ENCODE results near the gene SMIM10L1.

Gene SMIM10L1

GRCh38 chr12:11171145-11171968, at the start of gene SMIM10L1:
SMIM10L1 (plus strand) TSS chr12:11171194; CDS start chr12:11171357, 163 bp downstream.
- no peak for FAIRE-seq

- no peak for FAIRE-seq
Measured at GRCh38 chr12:11130382-11130781, 40.6 kb upstream of the SMIM10L1 start.

- FAIRE-seq: no peak
Measured at GRCh38 chr12:11130999-11131398, 40.0 kb upstream of the SMIM10L1 start.

GRCh38 chr12:11133162-11133561, 37.8 kb upstream of the SMIM10L1 start:
- no peak for FAIRE-seq

GRCh38 chr12:11133816-11134215, 37.2 kb upstream of the SMIM10L1 start:
- FAIRE-seq: no peak

GRCh38 chr12:11134305-11134704, 36.7 kb upstream of the SMIM10L1 start, which contains the start of gene TAS2R30:
TAS2R30 (minus strand) TSS chr12:11134644; CDS start chr12:11134244, 400 bp downstream.
- FAIRE-seq: no peak

- FAIRE-seq: no peak
Measured at GRCh38 chr12:11136075-11136474, 34.9 kb upstream of the SMIM10L1 start.

- FAIRE-seq: no peak
Measured at GRCh38 chr12:11143352-11143751, 27.6 kb upstream of the SMIM10L1 start.

GRCh38 chr12:11144297-11144696, 26.7 kb upstream of the SMIM10L1 start:
- FAIRE-seq: no peak

GRCh38 chr12:11147420-11147819, 23.6 kb upstream of the SMIM10L1 start:
- no peak for FAIRE-seq

GRCh38 chr12:11150832-11151231, 20.2 kb upstream of the SMIM10L1 start:
- no peak for FAIRE-seq

- FAIRE-seq: no peak
Measured at GRCh38 chr12:11152725-11153124, 18.3 kb upstream of the SMIM10L1 start.

- no peak for FAIRE-seq
Measured at GRCh38 chr12:11154400-11154925, 16.5 kb upstream of the SMIM10L1 start.

GRCh38 chr12:11158885-11159444, 12.0 kb upstream of the SMIM10L1 start:
- no peak for FAIRE-seq

GRCh38 chr12:11162502-11162901, 8.5 kb upstream of the SMIM10L1 start:
- FAIRE-seq: no peak

- no peak for FAIRE-seq
Measured at GRCh38 chr12:11164384-11164783, 6.6 kb upstream of the SMIM10L1 start.

- no peak for FAIRE-seq
Measured at GRCh38 chr12:11166300-11166699, 4.7 kb upstream of the SMIM10L1 start.

GRCh38 chr12:11170810-11171144, 217 bp upstream of the SMIM10L1 start:
- FAIRE-seq: no peak

GRCh38 chr12:11171969-11172675, 1.1 kb downstream of the SMIM10L1 start:
- FAIRE-seq: no peak

- no peak for FAIRE-seq
Measured at GRCh38 chr12:11174022-11174421, 3.0 kb downstream of the SMIM10L1 start.

- FAIRE-seq: no peak
Measured at GRCh38 chr12:11178250-11178649, 7.3 kb downstream of the SMIM10L1 start.

- no peak for FAIRE-seq
Measured at GRCh38 chr12:11182529-11182928, 11.5 kb downstream of the SMIM10L1 start.

- no peak for FAIRE-seq
Measured at GRCh38 chr12:11183011-11183410, 12.0 kb downstream of the SMIM10L1 start.

- FAIRE-seq: no peak
Measured at GRCh38 chr12:11186837-11187236, 15.8 kb downstream of the SMIM10L1 start, which contains the start of gene TAS2R42. TAS2R42 (minus strand) TSS chr12:11186937; CDS start chr12:11186937, 0 bp downstream.

Data from colon (tissue), 2 donors.